Measurements from ENCODE around the gene FRAS1. TPM values are rescaled to one million over a fixed set of nuclear protein-coding genes. Genes with fewer than 3 reads are reported as not detected.
A peak's percentile ranks its signal among the peaks of the same experiment; 100 is the strongest.

FRAS1 gene
- total RNA-seq, 6 experiments from 2014 or later = 0.12 to 1.5 (median 0.45) TPM

DNA sequence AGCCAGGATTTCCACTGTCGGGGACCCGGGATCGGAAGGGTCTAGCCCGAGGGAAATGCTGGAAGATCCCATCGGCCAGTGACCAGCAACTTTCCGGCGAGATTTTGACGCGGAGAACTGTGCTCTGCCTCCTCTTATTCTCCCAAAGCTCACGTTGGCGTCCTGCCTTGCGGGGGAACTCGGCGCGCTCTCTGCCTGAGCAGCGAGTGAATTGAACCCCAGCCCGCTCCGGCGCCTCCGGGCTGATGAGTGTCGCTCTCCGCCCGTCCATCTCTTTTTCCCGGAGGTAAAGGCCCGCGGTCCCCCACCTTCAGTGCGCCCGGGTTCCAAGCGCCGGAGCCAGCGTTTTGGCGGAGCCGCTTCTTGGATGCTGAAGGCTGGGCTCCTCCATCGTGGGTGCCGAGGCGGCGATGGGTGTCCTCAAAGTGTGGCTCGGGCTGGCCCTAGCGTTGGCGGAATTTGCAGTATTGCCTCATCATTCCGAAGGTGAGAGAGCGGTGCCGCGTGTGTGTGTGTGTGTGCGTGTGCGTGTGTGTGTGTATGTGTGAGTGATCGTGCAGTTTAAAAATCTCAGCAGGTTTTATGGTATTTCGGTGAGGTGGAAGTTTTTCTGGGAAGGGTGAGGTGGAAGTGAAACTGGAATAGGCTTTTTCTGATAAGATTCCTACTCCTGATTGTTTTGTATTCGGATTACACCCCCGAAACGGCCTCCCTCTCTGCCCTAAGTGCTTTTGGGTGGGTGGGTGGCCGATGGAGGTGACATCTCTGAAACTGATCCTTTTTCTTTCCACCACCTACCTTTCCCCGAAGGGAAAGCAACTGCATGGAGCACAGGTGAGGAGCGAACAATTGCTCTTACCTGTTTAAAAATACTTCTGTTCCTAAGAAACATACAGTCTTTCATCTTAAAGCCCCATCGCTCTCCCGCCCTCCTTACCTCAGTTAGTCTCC is 752 bp downstream of the FRAS1 start:
- intact Hi-C loops (cut with DNase I) = no loop called here
- H3K9me3 ChIP-seq = no peaks in the 10 kb centered on the region
- TF ChIP-seq, protein P1, sequence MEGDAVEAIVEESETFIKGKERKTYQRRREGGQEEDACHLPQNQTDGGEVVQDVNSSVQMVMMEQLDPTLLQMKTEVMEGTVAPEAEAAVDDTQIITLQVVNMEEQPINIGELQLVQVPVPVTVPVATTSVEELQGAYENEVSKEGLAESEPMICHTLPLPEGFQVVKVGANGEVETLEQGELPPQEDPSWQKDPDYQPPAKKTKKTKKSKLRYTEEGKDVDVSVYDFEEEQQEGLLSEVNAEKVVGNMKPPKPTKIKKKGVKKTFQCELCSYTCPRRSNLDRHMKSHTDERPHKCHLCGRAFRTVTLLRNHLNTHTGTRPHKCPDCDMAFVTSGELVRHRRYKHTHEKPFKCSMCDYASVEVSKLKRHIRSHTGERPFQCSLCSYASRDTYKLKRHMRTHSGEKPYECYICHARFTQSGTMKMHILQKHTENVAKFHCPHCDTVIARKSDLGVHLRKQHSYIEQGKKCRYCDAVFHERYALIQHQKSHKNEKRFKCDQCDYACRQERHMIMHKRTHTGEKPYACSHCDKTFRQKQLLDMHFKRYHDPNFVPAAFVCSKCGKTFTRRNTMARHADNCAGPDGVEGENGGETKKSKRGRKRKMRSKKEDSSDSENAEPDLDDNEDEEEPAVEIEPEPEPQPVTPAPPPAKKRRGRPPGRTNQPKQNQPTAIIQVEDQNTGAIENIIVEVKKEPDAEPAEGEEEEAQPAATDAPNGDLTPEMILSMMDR (IDR thresholded peaks at IDR 0.05) = no peak
- no peak for TF ChIP-seq POLR2A (IDR thresholded peaks at IDR 0.05)
- peaks cover 0 to 8% of the 10 kb centered on the region in 2 donors for H3K27me3 ChIP-seq
- peak; percentile 49 to 76 (median 67) for DNase-seq
- ATAC-seq = peak; percentile 77 to 84 (median 80)
- peak overlapping the region; percentile 37 to 48 (median 39) for H3K4me3 ChIP-seq
- H3K36me3 ChIP-seq = no peaks in the 10 kb centered on the region
- peak overlapping the region in 2 of 3 donors; percentile 8 to 13 for H3K27ac ChIP-seq
- peaks cover 0 to 22% (median 6%) of the 10 kb centered on the region in 4 donors for H3K4me1 ChIP-seq
- under 1% methylated on average over 13 of the region's 56 CpGs for WGBS (ENCODE audit: insufficient coverage, low coverage, low lambda C conversion rate, missing lambda C conversion rate)

DNA sequence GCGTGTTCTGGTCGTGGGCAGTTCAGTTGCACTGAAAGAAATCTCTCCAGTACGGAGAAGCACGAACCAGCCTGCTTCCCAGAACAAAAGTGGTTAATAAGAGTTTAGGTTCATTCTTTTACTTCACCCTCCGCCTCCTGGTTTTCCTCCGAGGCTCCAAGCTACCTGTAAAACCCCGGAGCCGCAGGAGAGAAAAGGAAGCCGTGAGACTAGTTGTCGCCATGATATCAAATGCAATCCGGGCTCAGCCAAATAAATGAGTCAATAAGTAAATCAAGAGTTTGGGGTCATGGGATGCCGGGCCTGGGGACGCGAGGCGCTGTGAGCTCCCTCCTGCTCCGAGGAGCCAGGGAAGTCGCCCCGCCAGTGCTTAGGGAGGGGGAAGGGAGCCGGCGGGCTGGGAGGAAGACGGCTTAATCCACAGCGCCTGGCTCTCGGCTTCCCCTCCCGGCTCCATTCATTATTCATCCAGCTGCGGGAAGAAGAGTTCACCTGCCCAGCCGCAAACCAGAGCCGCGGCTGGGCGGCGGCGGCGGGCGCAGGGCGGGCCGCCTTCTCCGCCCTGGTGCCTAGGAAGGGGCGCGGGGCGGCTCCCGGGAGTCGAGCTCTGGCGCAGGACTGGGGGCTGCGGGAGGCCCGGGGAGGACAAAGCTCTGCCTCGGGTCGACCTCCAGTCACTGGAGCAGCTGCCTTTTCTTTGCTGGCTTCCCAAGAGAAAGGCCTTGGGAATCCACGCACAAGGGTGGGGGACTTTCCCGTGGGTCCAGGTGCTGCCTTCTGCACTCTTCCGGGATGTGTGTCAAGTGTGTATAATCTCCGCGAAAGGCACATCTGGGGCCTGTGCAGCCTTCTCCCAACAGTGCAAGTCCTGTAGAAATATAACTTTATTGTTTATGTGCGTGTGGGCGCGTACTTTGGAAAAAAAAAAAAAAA is 1.7 kb downstream of the FRAS1 start:
- peak; percentile 45 to 50 (median 48) for ATAC-seq
- peak overlapping the region in 1 of 3 donors; percentile 25 for H3K27ac ChIP-seq
- DNase-seq = peak; percentile 46 to 61 (median 47)
- peaks cover 0 to 8% of the 10 kb centered on the region in 2 donors for H3K27me3 ChIP-seq
- intact Hi-C loops (cut with DNase I) = no loop called here
- peaks cover 0 to 22% (median 6%) of the 10 kb centered on the region in 4 donors for H3K4me1 ChIP-seq
- H3K9me3 ChIP-seq = no peaks in the 10 kb centered on the region
- 2% methylated on average over 23 of the region's 54 CpGs for WGBS (ENCODE audit: insufficient coverage, low coverage, low lambda C conversion rate, missing lambda C conversion rate)
- TF ChIP-seq, protein P1 (IDR thresholded peaks at IDR 0.05) = no peak
- TF ChIP-seq POLR2A (IDR thresholded peaks at IDR 0.05) = no peak
- H3K4me3 ChIP-seq = peak overlapping the region; percentile 37 to 48 (median 39)
- no peaks in the 10 kb centered on the region for H3K36me3 ChIP-seq

DNA sequence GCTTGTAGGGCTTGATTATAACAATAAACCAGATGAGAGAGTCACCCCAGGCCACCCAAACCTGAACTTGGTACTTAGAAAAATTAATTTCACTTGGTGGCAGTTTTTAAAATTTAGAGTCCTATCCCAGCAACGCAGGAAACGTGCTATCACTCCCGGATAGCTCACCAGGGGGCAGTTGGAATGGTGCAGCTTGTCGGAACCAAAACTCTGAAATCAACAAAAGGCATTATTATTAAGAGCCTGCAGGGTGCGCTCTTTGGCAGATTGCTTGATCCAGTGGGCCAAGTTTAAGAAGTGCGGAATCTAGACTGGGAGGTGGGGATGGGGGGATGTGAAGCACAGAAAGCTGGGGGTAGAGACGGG is 2.4 kb downstream of the FRAS1 start:
- TF ChIP-seq, protein P1 (IDR thresholded peaks at IDR 0.05) = peak; percentile 31 to 47 (median 36)
- no peak for TF ChIP-seq POLR2A (IDR thresholded peaks at IDR 0.05)
- Histone ChIP-seq H3K27me3 (peaks cover 0 to 8% of the 10 kb centered on the region in 2 donors), H3K4me3 (peak overlapping the region; percentile 37 to 48 (median 39)), H3K27ac (no peak overlapping the region), H3K9me3 (no peaks in the 10 kb centered on the region), H3K36me3 (no peaks in the 10 kb centered on the region), H3K4me1 (peaks cover 0 to 22% (median 6%) of the 10 kb centered on the region in 4 donors)
- WGBS (ENCODE audit: insufficient coverage, low coverage, low lambda C conversion rate, missing lambda C conversion rate) = 8% methylated on average over 7 of the region's 7 CpGs
- intact Hi-C loops (cut with DNase I) = no loop called here
- DNase-seq = peak in 1 of 3 donors; percentile 21
- peak in 3 of 4 donors; percentile 30 to 54 (median 41) for ATAC-seq

DNA sequence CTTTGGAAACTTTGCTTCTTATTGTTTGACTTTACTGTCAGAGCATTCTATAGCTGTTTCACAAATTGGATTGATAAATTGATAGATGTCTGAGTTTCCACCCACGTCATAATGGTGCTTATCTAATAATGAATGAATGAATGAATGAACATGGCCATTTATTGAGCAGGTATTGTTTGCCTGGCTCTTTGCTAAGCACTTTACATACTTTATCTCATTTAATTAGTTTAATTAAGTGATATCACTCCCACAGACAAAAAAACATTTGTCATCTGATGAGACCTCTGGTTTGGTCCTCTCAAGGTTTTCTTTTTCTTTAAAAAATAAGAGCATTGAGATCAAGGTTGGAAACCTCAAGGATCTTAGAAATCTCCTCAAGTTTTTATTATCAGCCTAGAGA is 2.8 kb downstream of the FRAS1 start:
- intact Hi-C loops (cut with DNase I) = no loop called here
- Histone ChIP-seq H3K4me3 (no peak overlapping the region), H3K9me3 (no peaks in the 10 kb centered on the region), H3K36me3 (no peaks in the 10 kb centered on the region), H3K27ac (no peak overlapping the region), H3K4me1 (peaks cover 0 to 22% (median 6%) of the 10 kb centered on the region in 4 donors), H3K27me3 (peaks cover 0 to 8% of the 10 kb centered on the region in 2 donors)
- no peak for ATAC-seq
- no peak for TF ChIP-seq POLR2A (IDR thresholded peaks at IDR 0.05)
- TF ChIP-seq, protein P1 (IDR thresholded peaks at IDR 0.05) = no peak
- DNase-seq = no peak
- 33% methylated on average over 1 of the region's 1 CpG for WGBS (ENCODE audit: insufficient coverage, low coverage, low lambda C conversion rate, missing lambda C conversion rate)

Measured in right lobe of liver (tissue), 6 donors.